Keratinocyte (primary cell): ENCODE data around the gene LINC00237. TPM values are rescaled to one million over a fixed set of nuclear protein-coding genes. Genes with fewer than 3 reads are reported as not detected.

ENCODE experiments used
- DNase-seq: peaks from one replicate; pipeline ENCODE4 v3.0.0-alpha.2; 2011; ENCODE audit warnings: low read depth, missing footprints, low spot score
- FAIRE-seq: peaks from 2 replicates; lab custom pipeline; 2011; peaks lifted over from hg19 to GRCh38; lab: Jason Lieb, UNC
- H2AFZ ChIP-seq: 2 replicates; pipeline ENCODE4 v1.6.0; 2012; ENCODE audit warnings: low read length, control low read depth, inconsistent platforms; ENCODE audit not compliant: control insufficient read depth
- H3K27ac ChIP-seq: 2 replicates; pipeline ENCODE4 v1.5.1; 2011; ENCODE audit warnings: low read length; ENCODE audit not compliant: control insufficient read depth, insufficient read depth
- H3K27me3 ChIP-seq: 3 replicates; pipeline ENCODE4 v1.6.0; 2011; ENCODE audit warnings: low read length; ENCODE audit not compliant: control insufficient read depth, insufficient read depth; ENCODE audit errors: extremely low read depth
- H3K36me3 ChIP-seq, 2 experiments: 2 replicates in 1 of 2; 3 replicates in 1 of 2; pipeline ENCODE4 v1.5.1; 2011; ENCODE audit warnings: low read length in 2 of 2, mild to moderate bottlenecking in 1 of 2; ENCODE audit not compliant: control insufficient read depth in 2 of 2, insufficient read depth in 2 of 2; ENCODE audit errors: extremely low read depth in 1 of 2
- H3K4me1 ChIP-seq: 3 replicates; pipeline ENCODE4 v1.5.1; 2011; ENCODE audit warnings: low read length; ENCODE audit not compliant: control insufficient read depth, insufficient read depth; ENCODE audit errors: extremely low read depth
- H3K4me2 ChIP-seq: 3 replicates; pipeline ENCODE4 v1.6.0; 2011; ENCODE audit warnings: low read depth, low read length; ENCODE audit not compliant: control insufficient read depth, insufficient read depth; ENCODE audit errors: extremely low read depth
- H3K4me3 ChIP-seq, 3 experiments: fragments of 200-600 bp in 1 of 3; sonication (generic) in 1 of 3; 2 replicates in 2 of 3; 3 replicates in 1 of 3; pipeline ENCODE4 v1.5.1; 2011 to 2016; ENCODE audit warnings: low read length in 3 of 3, mild to moderate bottlenecking in 3 of 3, control low read depth in 2 of 3, inconsistent platforms in 1 of 3, low read depth in 1 of 3, mixed read lengths in 1 of 3, mixed run types in 1 of 3, moderate library complexity in 1 of 3; ENCODE audit not compliant: control insufficient read depth in 2 of 3, insufficient read depth in 2 of 3; ENCODE audit errors: extremely low read depth in 1 of 3
- H3K79me2 ChIP-seq: 2 replicates; pipeline ENCODE4 v1.6.0; 2012; ENCODE audit warnings: low read length; ENCODE audit not compliant: control insufficient read depth, insufficient read depth
- H3K9ac ChIP-seq: 3 replicates; pipeline ENCODE4 v1.6.0; 2011; ENCODE audit warnings: low read length; ENCODE audit not compliant: control insufficient read depth, insufficient read depth; ENCODE audit errors: extremely low read depth
- H3K9me1 ChIP-seq: 3 replicates; pipeline ENCODE4 v1.6.0; 2011; ENCODE audit warnings: low read length; ENCODE audit not compliant: control insufficient read depth, insufficient read depth; ENCODE audit errors: extremely low read depth
- H3K9me3 ChIP-seq: 2 replicates; pipeline ENCODE4 v1.5.1; 2012; ENCODE audit warnings: low read depth, low read length; ENCODE audit not compliant: control insufficient read depth
- H4K20me1 ChIP-seq: 3 replicates; pipeline ENCODE4 v1.6.0; 2011; ENCODE audit warnings: low read length; ENCODE audit not compliant: control insufficient read depth, insufficient read depth; ENCODE audit errors: extremely low read depth
- EZH2 ChIP-seq: IDR thresholded peaks from one replicate; pipeline ENCODE4 v1.6.1; 2012; ENCODE audit warnings: inconsistent platforms, mild to moderate bottlenecking, low read length, moderate library complexity
- dilution Hi-C: fragments of 300-500 bp; cut with MboI; formaldehyde crosslinking; loops from one replicate; pipeline ENCODE4 v1.7.0; 2020; ENCODE audit warnings: low sequenced_read_pairs; ENCODE audit not compliant: extremely low pct_ligation_motif_present
- polyA plus RNA-seq, 5 experiments: library from polyadenylated mRNA; depleted of rRNA in 3 of 5; stranded (reverse) in 3 of 5; stranded (forward) in 1 of 5; unstranded in 1 of 5; fragments of >200 nt; gene quantifications; 1 replicate in 1 of 5; 2 replicates in 3 of 5; 3 replicates in 1 of 5; pipeline versions ENCODE4 v1.2.1 to v1.2.3, GENCODE V29; 2011 to 2012; ENCODE audit warnings: missing spikeins in 2 of 5, low read depth in 1 of 5, low replicate concordance in 1 of 5
- TF ChIP-seq, protein P1 (sequence below), 3 experiments: IDR thresholded peaks in 1 of 3; conservative IDR thresholded peaks in 1 of 3; optimal IDR thresholded peaks in 1 of 3; 2 replicates in 2 of 3; 3 replicates in 1 of 3; pipeline versions ENCODE3 to v1.5.1; 2011; ENCODE audit warnings: low read length in 3 of 3, mild to moderate bottlenecking in 3 of 3, moderate library complexity in 2 of 3, control low read depth in 1 of 3, inconsistent platforms in 1 of 3; ENCODE audit not compliant: insufficient read depth in 2 of 3; ENCODE audit errors: extremely low read depth in 1 of 3

LINC00237 gene
- polyA plus RNA-seq, 1 donor (not counting 4 experiments of a cell fraction or from before 2014, with no cell fraction given), result not detected

DNA sequence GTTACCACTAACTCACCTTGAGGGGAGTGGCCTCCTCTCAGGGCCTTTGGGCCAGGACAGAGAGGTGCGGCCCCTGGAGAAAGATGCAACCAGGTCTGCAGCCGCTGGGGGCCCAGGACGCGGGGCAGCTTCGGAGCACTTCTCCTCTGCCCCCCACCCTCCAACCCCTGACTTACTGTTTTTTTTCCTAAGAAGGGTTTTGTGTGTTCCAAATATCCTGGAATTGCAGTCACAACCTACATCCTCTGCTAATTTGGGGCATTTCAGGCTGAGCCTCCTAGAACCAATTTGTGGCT lies 1.7 kb downstream of the LINC00237 start:
- Histone ChIP-seq H4K20me1 (no peaks in the 10 kb centered on the region), H3K79me2 (no peaks in the 10 kb centered on the region), H3K9me1 (no peaks in the 10 kb centered on the region), H3K36me3 (no peaks in the 10 kb centered on the region), H3K4me3 (no peak overlapping the region), H3K4me1 (peaks cover 11% of the 10 kb centered on the region), H3K27ac (no peak overlapping the region), H3K4me2 (no peak overlapping the region), H2AFZ (no peak overlapping the region), H3K9ac (no peak overlapping the region), H3K9me3 (no peaks in the 10 kb centered on the region), H3K27me3 (peaks cover 94% of the 10 kb centered on the region)
- TF ChIP-seq, protein P1, sequence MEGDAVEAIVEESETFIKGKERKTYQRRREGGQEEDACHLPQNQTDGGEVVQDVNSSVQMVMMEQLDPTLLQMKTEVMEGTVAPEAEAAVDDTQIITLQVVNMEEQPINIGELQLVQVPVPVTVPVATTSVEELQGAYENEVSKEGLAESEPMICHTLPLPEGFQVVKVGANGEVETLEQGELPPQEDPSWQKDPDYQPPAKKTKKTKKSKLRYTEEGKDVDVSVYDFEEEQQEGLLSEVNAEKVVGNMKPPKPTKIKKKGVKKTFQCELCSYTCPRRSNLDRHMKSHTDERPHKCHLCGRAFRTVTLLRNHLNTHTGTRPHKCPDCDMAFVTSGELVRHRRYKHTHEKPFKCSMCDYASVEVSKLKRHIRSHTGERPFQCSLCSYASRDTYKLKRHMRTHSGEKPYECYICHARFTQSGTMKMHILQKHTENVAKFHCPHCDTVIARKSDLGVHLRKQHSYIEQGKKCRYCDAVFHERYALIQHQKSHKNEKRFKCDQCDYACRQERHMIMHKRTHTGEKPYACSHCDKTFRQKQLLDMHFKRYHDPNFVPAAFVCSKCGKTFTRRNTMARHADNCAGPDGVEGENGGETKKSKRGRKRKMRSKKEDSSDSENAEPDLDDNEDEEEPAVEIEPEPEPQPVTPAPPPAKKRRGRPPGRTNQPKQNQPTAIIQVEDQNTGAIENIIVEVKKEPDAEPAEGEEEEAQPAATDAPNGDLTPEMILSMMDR (optimal IDR thresholded peaks at IDR 0.05 in 1 of 3, IDR thresholded peaks at IDR 0.05 in 1 of 3, conservative IDR thresholded peaks at IDR 0.05 in 1 of 3; ENCODE audit: extremely low read depth in 1 of 3, insufficient read depth in 2 of 3, low read length in 3 of 3), result no peak
- peak; percentile 15 for TF ChIP-seq EZH2
- dilution Hi-C loops, result no loop called here
- no peak for DNase-seq
- FAIRE-seq, result no peak

DNA sequence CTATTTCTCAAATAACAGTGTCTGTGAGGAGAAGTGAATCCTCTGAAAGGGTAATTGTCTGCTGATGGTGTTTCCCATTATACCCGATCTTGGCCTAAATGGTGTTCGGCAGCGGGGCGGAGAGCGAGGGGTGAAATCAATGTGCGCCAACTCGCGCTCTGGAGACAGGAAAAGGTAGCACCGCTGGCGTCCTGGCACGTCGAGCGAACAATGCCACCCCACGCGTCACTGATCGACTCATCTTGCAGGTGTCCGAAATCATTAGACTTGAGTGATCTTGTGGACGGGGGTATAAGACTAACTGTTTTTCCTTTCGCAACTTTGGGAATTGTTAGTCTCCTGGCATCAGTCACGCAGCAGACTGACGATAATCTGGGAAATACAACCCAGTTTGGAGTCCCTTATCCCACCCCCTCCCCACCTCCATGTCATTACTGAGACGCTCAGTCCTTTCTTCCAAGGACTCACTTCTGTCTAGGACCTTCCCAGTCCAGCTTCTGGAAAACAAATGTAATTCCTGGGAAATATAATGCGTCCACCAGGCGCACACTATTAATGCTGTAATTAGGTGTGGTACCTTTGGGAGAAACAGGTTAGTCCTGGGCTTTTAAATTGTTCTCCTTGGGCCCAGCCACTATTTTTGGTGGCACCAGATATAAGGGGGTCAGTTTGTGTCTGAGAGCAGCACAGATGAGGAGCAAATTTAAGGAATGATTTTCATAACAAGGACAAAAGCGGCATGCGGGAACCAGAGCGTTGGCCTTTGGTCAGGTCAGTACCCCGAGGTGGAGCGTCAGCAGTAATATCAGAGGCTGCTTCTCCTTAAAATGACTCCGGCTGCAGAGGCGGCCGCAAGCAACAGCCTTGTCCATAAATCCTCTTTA lies 2.3 kb downstream of the LINC00237 start:
- no peak overlapping the region for H3K4me2 ChIP-seq
- H3K79me2 ChIP-seq, result no peaks in the 10 kb centered on the region
- dilution Hi-C loops, result no loop called here
- peaks cover 94% of the 10 kb centered on the region for H3K27me3 ChIP-seq
- peaks cover 11% of the 10 kb centered on the region for H3K4me1 ChIP-seq
- no peaks in the 10 kb centered on the region for H3K9me3 ChIP-seq
- H3K27ac ChIP-seq, result no peak overlapping the region
- no peaks in the 10 kb centered on the region for H3K36me3 ChIP-seq
- TF ChIP-seq, protein P1 (optimal IDR thresholded peaks at IDR 0.05 in 1 of 3, IDR thresholded peaks at IDR 0.05 in 1 of 3, conservative IDR thresholded peaks at IDR 0.05 in 1 of 3; ENCODE audit: extremely low read depth in 1 of 3, insufficient read depth in 2 of 3, low read length in 3 of 3), result no peak
- TF ChIP-seq EZH2, result peak; percentile 58
- no peaks in the 10 kb centered on the region for H4K20me1 ChIP-seq
- FAIRE-seq, result no peak
- no peak overlapping the region for H3K4me3 ChIP-seq
- no peaks in the 10 kb centered on the region for H3K9me1 ChIP-seq
- no peak overlapping the region for H2AFZ ChIP-seq
- DNase-seq, result no peak
- no peak overlapping the region for H3K9ac ChIP-seq
